Measurements from ENCODE around the gene NUDCD2.
"Not testable (repeated sequence)": the region's sequence is repeated elsewhere in the genome, so short reads cannot be mapped to it uniquely, and the experiment has no call there.

NUDCD2 gene

DNA sequence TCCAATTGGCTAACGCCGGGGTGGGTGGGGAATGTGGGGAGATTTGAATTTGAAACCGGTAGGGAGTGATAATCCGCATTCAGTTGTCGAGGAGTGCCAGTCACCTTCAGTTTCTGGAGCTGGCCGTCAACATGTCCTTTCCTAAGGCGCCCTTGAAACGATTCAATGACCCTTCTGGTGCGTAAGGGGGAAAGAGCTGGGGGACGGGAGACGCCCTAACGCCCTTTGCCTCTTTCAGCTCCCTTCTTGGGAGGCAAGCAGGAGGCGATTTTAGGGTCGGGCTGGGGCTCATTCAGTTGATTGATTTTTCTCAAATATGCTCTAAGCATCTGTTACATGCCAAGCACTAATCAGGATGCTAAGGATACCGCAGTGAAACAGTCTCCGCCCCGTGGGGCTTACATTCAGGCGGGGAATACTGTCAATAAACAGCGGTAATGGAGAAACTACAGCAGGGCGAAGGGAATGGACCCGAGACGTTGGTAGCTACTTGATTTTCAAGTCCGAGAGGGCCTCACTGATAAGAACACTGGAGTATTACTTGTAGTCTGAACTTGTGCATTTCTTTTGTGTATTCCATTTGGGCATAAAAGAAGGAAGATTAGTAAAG, 765 bp upstream of the NUDCD2 start, which contains the start of gene HMMR:
Gene HMMR (plus strand): TSS at position 71 of the 610 bp plus-strand sequence. CDS start 61 bp downstream, at position 132.
- H3K27me3 ChIP-seq (ENCODE audit: insufficient read depth, low read length), result no peaks in the 10 kb centered on the region
- H3K36me3 ChIP-seq (ENCODE audit: insufficient read depth, low read depth, low read length), result peaks cover 29% of the 10 kb centered on the region
- H3K9me3 ChIP-seq (ENCODE audit: insufficient read depth, low read depth, low read length), result no peaks in the 10 kb centered on the region
- peak within 1 kb of the TSS; percentile 99 for H3K4me3 ChIP-seq (ENCODE audit: low read length)
- H3K27ac ChIP-seq (ENCODE audit: low read length), result peak within 1 kb of the TSS; percentile 88
- H3K4me1 ChIP-seq (ENCODE audit: insufficient read depth, low read length), result peaks cover 7% of the 10 kb centered on the region; the same call in 1 of the 2 replicates
- peak within 1 kb of the TSS; percentile 99 for H3K9ac ChIP-seq (ENCODE audit: low read depth, low read length)

DNA sequence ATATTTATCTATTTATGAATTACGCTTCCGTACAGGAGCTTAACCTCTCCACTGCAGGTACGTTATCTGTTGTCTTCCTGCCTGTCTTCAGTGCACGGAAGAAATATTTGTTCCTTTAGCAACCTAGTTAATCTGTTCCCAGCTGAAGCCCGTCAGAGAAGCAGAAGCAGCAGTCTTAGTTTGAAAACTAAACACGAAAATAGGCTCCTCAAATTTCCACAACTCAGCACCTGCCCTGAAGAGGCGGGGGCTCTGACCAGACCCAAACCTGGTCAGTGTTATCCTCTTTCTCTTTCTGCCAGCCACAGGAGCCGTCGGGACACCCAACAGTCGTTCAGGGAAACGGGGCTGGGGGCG, 462 bp downstream of the NUDCD2 start:
- Histone ChIP-seq H3K27me3 (ENCODE audit: insufficient read depth, low read length) (no peaks in the 10 kb centered on the region), H3K4me3 (ENCODE audit: low read length) (peak overlapping the region; percentile 91), H3K4me1 (ENCODE audit: insufficient read depth, low read length) (peaks cover 7% of the 10 kb centered on the region; the same call in 1 of the 2 replicates)

DNA sequence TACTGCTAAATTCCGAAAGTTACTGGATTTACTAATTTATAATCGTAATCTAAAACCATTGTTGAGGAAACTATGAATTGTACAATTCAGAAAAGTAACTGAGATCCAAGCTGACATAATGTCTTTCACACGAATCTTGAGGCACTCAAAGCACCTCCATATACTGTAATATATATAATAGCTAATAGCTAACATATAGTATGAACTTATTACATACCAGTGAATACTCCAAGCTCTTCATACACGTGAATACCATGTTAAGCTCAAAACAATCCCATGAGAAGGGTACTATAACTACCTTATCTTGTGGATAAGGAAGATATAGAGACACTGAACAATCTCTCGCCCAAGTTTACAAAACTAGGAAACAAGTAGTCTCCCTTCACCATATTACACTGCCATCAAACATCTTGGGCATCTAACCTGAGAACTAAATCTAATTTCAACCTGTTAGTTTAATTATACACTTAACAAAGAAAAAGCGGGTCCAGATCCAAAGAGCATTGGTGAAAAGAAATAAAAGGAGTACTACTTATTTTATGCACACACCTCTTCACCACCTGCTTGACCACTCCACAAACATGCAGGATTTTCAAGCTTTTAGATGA, 1.0 kb downstream of the NUDCD2 start:
- Histone ChIP-seq H3K27ac (ENCODE audit: low read length) (peak overlapping the region; percentile 87), H3K9me3 (ENCODE audit: insufficient read depth, low read depth, low read length) (no peaks in the 10 kb centered on the region), H3K9ac (ENCODE audit: low read depth, low read length) (peak overlapping the region; percentile 97), H3K27me3 (ENCODE audit: insufficient read depth, low read length) (no peaks in the 10 kb centered on the region), H3K4me1 (ENCODE audit: insufficient read depth, low read length) (peaks cover 7% of the 10 kb centered on the region; the same call in 1 of the 2 replicates), H3K4me3 (ENCODE audit: low read length) (peak overlapping the region; percentile 91), H3K36me3 (ENCODE audit: insufficient read depth, low read depth, low read length) (peaks cover 28% of the 10 kb centered on the region)

More for the DNA sequence above, 462 bp downstream of the NUDCD2 start:
- Histone ChIP-seq H3K9me3 (ENCODE audit: insufficient read depth, low read depth, low read length) (no peaks in the 10 kb centered on the region), H3K9ac (ENCODE audit: low read depth, low read length) (peak overlapping the region; percentile 97), H3K27ac (ENCODE audit: low read length) (peak overlapping the region; percentile 87), H3K36me3 (ENCODE audit: insufficient read depth, low read depth, low read length) (peaks cover 30% of the 10 kb centered on the region)

DNA sequence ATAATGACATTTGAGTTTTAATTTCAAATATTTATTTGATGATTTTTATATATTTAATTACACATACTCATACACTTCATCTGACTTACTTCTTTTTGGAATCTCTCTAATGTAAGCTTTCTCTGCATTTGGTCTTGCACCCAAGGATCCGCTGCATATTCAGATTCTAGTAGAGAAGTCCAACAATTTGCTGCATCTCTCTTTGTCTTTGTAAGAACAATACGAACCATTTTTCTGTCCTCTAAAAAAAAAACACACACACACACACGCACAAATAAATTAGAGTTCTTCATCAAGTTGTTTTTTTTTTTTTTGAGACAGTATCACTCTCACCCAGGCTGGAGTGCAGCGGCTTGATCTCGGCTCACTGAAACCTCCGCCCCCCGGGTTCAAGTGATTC, 3.1 kb downstream of the NUDCD2 start:
- Histone ChIP-seq H3K9me3 (ENCODE audit: insufficient read depth, low read depth, low read length) (no peaks in the 10 kb centered on the region), H3K9ac (ENCODE audit: low read depth, low read length) (no peak overlapping the region), H3K4me1 (ENCODE audit: insufficient read depth, low read length) (peaks cover 4% of the 10 kb centered on the region; the same call in 1 of the 2 replicates), H3K4me3 (ENCODE audit: low read length) (no peak overlapping the region), H3K36me3 (ENCODE audit: insufficient read depth, low read depth, low read length) (peaks cover 45% of the 10 kb centered on the region), H3K27ac (ENCODE audit: low read length) (no peak overlapping the region), H3K27me3 (ENCODE audit: insufficient read depth, low read length) (no peaks in the 10 kb centered on the region)

DNA sequence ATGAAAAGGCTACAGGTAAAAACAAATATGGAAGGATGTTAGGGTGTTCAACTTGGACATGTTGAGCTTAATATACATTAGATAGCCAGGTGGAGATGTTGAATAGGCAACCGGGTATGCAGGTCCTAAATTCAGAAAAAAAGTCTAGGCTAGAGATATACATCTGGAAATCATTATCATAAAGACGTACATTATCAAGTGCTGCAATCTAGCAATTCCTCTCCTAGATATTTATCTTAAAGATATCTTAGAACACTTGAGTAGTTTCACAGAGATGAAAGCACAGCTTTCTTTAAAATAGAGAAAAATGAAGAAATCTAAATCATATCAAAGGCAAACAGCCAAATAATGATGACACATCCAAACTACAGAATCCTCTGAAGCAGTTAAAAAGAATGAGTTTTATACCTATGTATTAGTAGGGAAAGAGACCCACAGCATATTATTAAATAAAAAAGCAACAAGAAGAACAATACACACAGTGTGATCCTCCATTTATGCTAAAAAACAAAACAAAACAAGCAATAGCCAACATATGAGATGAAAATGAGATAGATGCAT, 3.8 kb downstream of the NUDCD2 start:
- no peak overlapping the region for H3K9ac ChIP-seq (ENCODE audit: low read depth, low read length)
- no peaks in the 10 kb centered on the region for H3K27me3 ChIP-seq (ENCODE audit: insufficient read depth, low read length)
- no peak overlapping the region for H3K4me3 ChIP-seq (ENCODE audit: low read length)
- H3K4me1 ChIP-seq (ENCODE audit: insufficient read depth, low read length), result peaks cover 2% of the 10 kb centered on the region; the same call in 1 of the 2 replicates
- H3K9me3 ChIP-seq (ENCODE audit: insufficient read depth, low read depth, low read length), result no peaks in the 10 kb centered on the region
- no peak overlapping the region for H3K27ac ChIP-seq (ENCODE audit: low read length)
- H3K36me3 ChIP-seq (ENCODE audit: insufficient read depth, low read depth, low read length), result peaks cover 45% of the 10 kb centered on the region

DNA sequence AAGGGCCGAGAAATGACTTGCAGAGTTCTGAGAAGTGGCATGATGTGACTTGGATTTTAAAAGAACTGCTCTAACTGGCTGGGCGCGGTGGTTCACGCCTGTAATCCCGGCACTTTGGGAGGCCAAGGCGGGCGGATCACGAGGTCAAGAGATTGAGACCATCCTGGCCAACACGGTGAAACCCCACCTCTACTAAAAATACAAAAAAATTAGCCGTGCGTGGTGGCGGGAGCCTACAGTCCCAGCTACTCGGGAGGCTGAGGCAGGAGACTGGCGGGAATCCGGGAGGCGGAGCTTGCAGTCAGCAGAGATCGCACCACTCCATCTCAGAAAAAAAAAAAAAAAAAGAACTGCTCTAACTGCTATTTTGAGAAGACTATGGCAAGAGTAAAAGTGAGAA, 4.5 kb downstream of the NUDCD2 start:
- not testable (repeated sequence) for H3K27me3 ChIP-seq (ENCODE audit: insufficient read depth, low read length); H3K9me3 ChIP-seq (ENCODE audit: insufficient read depth, low read depth, low read length); H3K27ac ChIP-seq (ENCODE audit: low read length); H3K4me3 ChIP-seq (ENCODE audit: low read length); H3K4me1 ChIP-seq (ENCODE audit: insufficient read depth, low read length); H3K9ac ChIP-seq (ENCODE audit: low read depth, low read length)
- peaks cover 51% of the 10 kb centered on the region for H3K36me3 ChIP-seq (ENCODE audit: insufficient read depth, low read depth, low read length)

DNA sequence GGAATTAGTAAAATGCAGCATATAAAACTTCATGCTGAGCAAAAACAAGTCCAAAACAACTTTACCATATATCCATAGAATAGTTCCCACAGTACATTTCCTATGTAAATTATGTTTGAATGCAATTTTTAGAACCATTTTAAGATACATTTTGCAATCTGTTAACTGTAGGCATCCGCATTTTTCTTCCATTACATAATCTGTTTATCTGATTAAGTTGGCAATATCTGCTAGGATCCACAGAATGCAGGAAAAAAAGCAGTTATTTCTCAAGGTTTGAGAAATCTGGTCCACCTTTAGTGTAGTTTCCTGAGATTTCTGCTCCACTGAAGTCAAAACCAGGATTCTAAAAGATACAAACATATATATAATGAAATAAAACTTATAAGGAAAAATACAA, 6.2 kb downstream of the NUDCD2 start:
- H3K9ac ChIP-seq (ENCODE audit: low read depth, low read length), result no peak overlapping the region

DNA sequence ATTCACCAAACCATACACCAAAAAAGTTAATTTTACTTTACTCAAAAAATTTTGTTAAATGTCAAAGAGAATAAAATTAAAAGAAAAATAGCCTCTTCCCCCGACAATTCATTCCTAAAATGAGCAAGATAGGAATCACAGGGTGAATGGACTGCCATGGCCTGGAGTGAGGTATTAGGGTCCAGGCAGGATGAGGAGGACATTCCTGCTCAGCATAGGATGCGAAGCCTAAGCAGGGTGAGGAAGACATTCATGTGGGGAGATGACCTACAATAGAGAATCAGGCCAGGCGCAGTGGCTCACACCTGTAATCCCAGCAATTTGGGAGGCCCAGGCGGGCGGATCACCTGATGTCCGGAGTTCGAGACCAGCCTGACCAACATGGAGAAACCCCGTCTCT, 8.4 kb downstream of the NUDCD2 start:
- no peaks in the 10 kb centered on the region for H3K27me3 ChIP-seq (ENCODE audit: insufficient read depth, low read length)
- peaks cover 83% of the 10 kb centered on the region for H3K36me3 ChIP-seq (ENCODE audit: insufficient read depth, low read depth, low read length)
- no peaks in the 10 kb centered on the region for H3K9me3 ChIP-seq (ENCODE audit: insufficient read depth, low read depth, low read length)
- H3K4me1 ChIP-seq (ENCODE audit: insufficient read depth, low read length), result no peaks in the 10 kb centered on the region
- H3K4me3 ChIP-seq (ENCODE audit: low read length), result no peak overlapping the region
- no peak overlapping the region for H3K27ac ChIP-seq (ENCODE audit: low read length)
- H3K9ac ChIP-seq (ENCODE audit: low read depth, low read length), result no peak overlapping the region

More for the DNA sequence above, 6.2 kb downstream of the NUDCD2 start:
- H3K27me3 ChIP-seq (ENCODE audit: insufficient read depth, low read length), result no peaks in the 10 kb centered on the region
- H3K9me3 ChIP-seq (ENCODE audit: insufficient read depth, low read depth, low read length), result no peaks in the 10 kb centered on the region
- no peak overlapping the region for H3K27ac ChIP-seq (ENCODE audit: low read length)
- H3K4me3 ChIP-seq (ENCODE audit: low read length), result no peak overlapping the region
- peaks cover 2% of the 10 kb centered on the region; the same call in 1 of the 2 replicates for H3K4me1 ChIP-seq (ENCODE audit: insufficient read depth, low read length)
- H3K36me3 ChIP-seq (ENCODE audit: insufficient read depth, low read depth, low read length), result peaks cover 62% of the 10 kb centered on the region

DNA sequence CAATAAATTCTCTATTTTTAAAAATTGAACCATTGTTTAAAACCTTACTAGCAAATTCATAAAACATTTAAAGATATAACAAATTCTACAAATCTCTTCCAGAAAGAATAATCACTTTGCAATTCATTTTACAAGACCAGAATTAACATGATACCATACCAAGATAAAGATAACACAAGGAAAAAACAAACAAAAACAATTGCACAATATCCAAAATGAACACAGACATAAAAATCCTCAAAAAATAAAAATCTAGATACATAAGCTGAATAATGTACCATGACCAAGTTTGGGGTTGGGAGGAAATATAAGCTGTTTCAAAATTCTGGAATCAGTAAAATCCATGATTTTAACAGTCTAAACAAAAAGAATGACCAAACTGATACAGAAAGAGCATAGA, 11.4 kb downstream of the NUDCD2 start:
- peaks cover 86% of the 10 kb centered on the region for H3K36me3 ChIP-seq (ENCODE audit: insufficient read depth, low read depth, low read length)
- H3K9ac ChIP-seq (ENCODE audit: low read depth, low read length), result no peak overlapping the region
- H3K27me3 ChIP-seq (ENCODE audit: insufficient read depth, low read length), result no peaks in the 10 kb centered on the region
- H3K4me3 ChIP-seq (ENCODE audit: low read length), result no peak overlapping the region
- H3K9me3 ChIP-seq (ENCODE audit: insufficient read depth, low read depth, low read length), result no peaks in the 10 kb centered on the region
- H3K27ac ChIP-seq (ENCODE audit: low read length), result no peak overlapping the region
- no peaks in the 10 kb centered on the region for H3K4me1 ChIP-seq (ENCODE audit: insufficient read depth, low read length)

DNA sequence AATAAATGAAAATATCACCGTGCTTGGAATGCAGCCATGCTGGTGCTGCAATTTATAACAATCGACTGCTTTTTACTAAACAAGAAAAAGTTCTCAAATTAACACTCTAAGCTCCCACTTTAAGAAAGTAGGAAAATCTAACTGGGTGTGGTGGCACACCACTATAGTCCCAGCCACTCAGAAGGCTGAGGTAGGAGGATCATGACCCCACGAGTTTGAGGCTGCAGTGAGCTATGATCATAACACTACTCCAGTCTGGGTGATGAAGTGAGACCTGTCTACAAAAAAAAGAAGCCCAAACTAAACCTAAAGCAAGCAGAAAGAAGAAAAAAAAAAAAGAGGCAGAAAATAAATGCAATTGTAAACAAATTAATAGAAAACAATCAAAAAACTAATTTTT, 12.0 kb downstream of the NUDCD2 start:
- H3K27ac ChIP-seq (ENCODE audit: low read length), result no peak overlapping the region
- H3K27me3 ChIP-seq (ENCODE audit: insufficient read depth, low read length), result no peaks in the 10 kb centered on the region
- H3K4me3 ChIP-seq (ENCODE audit: low read length), result no peak overlapping the region
- no peaks in the 10 kb centered on the region for H3K4me1 ChIP-seq (ENCODE audit: insufficient read depth, low read length)
- H3K9me3 ChIP-seq (ENCODE audit: insufficient read depth, low read depth, low read length), result no peaks in the 10 kb centered on the region
- peaks cover 85% of the 10 kb centered on the region for H3K36me3 ChIP-seq (ENCODE audit: insufficient read depth, low read depth, low read length)
- H3K9ac ChIP-seq (ENCODE audit: low read depth, low read length), result no peak overlapping the region

DNA sequence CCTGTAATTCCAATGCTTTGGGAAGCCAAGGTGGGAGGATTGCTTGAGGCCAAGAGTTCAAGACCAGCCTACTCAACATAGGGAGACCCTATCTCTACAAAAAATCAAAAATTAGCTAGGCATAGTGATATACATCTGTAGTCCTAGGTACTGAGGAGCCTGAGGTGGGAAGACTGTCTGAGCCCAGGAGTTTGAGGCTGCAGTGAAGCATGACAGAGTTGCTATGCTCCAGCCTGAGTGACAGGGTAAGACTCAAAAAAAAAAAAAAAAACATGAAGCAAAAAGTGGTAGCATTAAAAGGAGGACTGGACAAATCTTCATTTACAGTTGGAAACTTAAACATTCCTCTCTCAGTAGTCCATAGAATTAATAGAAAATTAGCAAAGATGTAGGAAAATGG, 12.7 kb downstream of the NUDCD2 start:
- Histone ChIP-seq H3K9ac (ENCODE audit: low read depth, low read length) (no peak overlapping the region), H3K4me3 (ENCODE audit: low read length) (no peak overlapping the region), H3K4me1 (ENCODE audit: insufficient read depth, low read length) (no peaks in the 10 kb centered on the region), H3K27ac (ENCODE audit: low read length) (no peak overlapping the region), H3K9me3 (ENCODE audit: insufficient read depth, low read depth, low read length) (no peaks in the 10 kb centered on the region), H3K27me3 (ENCODE audit: insufficient read depth, low read length) (no peaks in the 10 kb centered on the region), H3K36me3 (ENCODE audit: insufficient read depth, low read depth, low read length) (peaks cover 85% of the 10 kb centered on the region)

DNA sequence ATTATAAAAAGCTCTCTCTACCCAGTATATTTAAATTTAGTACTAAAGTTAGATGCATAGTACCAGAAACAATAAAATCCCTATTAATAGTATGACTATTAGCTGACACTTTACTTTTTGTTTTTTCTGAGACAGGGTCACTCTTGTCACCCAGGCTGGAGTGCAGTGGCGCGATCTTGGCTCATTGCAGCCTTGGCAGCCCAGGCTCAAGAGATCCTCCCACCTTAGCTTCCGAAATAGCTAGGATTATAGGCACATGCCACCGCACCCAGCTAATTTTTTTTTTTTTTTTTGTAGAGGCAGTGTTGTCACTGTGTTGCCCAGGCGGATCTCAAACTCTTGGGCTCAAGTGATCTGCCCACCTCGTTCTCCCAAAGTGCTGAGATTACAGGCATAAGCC, 14.6 kb downstream of the NUDCD2 start:
- H3K9me3 ChIP-seq (ENCODE audit: insufficient read depth, low read depth, low read length), result no peaks in the 10 kb centered on the region
- no peaks in the 10 kb centered on the region for H3K4me1 ChIP-seq (ENCODE audit: insufficient read depth, low read length)
- H3K27me3 ChIP-seq (ENCODE audit: insufficient read depth, low read length), result no peaks in the 10 kb centered on the region
- H3K27ac ChIP-seq (ENCODE audit: low read length), result no peak overlapping the region
- H3K4me3 ChIP-seq (ENCODE audit: low read length), result no peak overlapping the region
- H3K9ac ChIP-seq (ENCODE audit: low read depth, low read length), result no peak overlapping the region
- peaks cover 94% of the 10 kb centered on the region for H3K36me3 ChIP-seq (ENCODE audit: insufficient read depth, low read depth, low read length)
